ENCODE results near the gene ASAP3.

GRCh38 chr1:23399229-23399628 lies 84.8 kb downstream of the ASAP3 start:
- TF ChIP-seq TAF1 (IDR thresholded peaks at IDR 0.05; ENCODE audit: borderline replicate concordance, insufficient read depth, low read length) (no peak), POLR2AphosphoS5 (IDR thresholded peaks at IDR 0.05; ENCODE audit: low read depth, low read length) (no peak), FOXP2 (optimal IDR thresholded peaks at IDR 0.05; ENCODE audit: borderline replicate concordance, extremely low read depth, extremely low read length, insufficient read depth) (no peak)
- TF ChIP-seq, protein P1, sequence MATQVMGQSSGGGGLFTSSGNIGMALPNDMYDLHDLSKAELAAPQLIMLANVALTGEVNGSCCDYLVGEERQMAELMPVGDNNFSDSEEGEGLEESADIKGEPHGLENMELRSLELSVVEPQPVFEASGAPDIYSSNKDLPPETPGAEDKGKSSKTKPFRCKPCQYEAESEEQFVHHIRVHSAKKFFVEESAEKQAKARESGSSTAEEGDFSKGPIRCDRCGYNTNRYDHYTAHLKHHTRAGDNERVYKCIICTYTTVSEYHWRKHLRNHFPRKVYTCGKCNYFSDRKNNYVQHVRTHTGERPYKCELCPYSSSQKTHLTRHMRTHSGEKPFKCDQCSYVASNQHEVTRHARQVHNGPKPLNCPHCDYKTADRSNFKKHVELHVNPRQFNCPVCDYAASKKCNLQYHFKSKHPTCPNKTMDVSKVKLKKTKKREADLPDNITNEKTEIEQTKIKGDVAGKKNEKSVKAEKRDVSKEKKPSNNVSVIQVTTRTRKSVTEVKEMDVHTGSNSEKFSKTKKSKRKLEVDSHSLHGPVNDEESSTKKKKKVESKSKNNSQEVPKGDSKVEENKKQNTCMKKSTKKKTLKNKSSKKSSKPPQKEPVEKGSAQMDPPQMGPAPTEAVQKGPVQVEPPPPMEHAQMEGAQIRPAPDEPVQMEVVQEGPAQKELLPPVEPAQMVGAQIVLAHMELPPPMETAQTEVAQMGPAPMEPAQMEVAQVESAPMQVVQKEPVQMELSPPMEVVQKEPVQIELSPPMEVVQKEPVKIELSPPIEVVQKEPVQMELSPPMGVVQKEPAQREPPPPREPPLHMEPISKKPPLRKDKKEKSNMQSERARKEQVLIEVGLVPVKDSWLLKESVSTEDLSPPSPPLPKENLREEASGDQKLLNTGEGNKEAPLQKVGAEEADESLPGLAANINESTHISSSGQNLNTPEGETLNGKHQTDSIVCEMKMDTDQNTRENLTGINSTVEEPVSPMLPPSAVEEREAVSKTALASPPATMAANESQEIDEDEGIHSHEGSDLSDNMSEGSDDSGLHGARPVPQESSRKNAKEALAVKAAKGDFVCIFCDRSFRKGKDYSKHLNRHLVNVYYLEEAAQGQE (IDR thresholded peaks at IDR 0.05; ENCODE audit: insufficient read depth in 1 of 2, low read depth in 2 of 2, low read length in 2 of 2): no peak
